Liver (tissue), 3 donors: ENCODE data around the gene TRIM65.

ENCODE experiments used
- CTCF ChIP-seq: fragments of 150-350 bp; IDR thresholded peaks from 2 replicates; pipeline ENCODE4 v1.5.1; 2017; ENCODE audit warnings: improper control_type of control experiment, low read depth, low read length; ENCODE audit not compliant: missing input control
- GABPA ChIP-seq, 2 donors: IDR thresholded peaks in 1 of 2; conservative IDR thresholded peaks in 1 of 2; 2 replicates each; pipeline ENCODE4 v1.6.1; 2016; ENCODE audit warnings: antibody characterized with exemption in 2 of 2, mild to moderate bottlenecking in 1 of 2, moderate library complexity in 1 of 2
- MAX ChIP-seq: IDR thresholded peaks from 2 replicates; pipeline ENCODE4 v1.6.1; 2016; ENCODE audit warnings: antibody characterized with exemption
- TAF1 ChIP-seq: conservative IDR thresholded peaks from 2 replicates; pipeline ENCODE4 v1.6.1; 2016; ENCODE audit warnings: antibody characterized with exemption, mild to moderate bottlenecking
- YY1 ChIP-seq: IDR thresholded peaks from 2 replicates; pipeline ENCODE4 v1.6.1; 2016; ENCODE audit warnings: antibody characterized with exemption, mild to moderate bottlenecking
- donor health status: healthy.
- donor health status: healthy.

- TF ChIP-seq MAX (no peak), CTCF (no peak), GABPA (IDR thresholded peaks at IDR 0.05 in 1 of 2, conservative IDR thresholded peaks at IDR 0.05 in 1 of 2) (no peak), YY1 (no peak), TAF1 (no peak)
These were observed 50.6 kb downstream of the TRIM65 start for GRCh38 chr17:75845933-75846691.
